ENCODE measurements around the gene DNAJB6.

Gene DNAJB6

DNA sequence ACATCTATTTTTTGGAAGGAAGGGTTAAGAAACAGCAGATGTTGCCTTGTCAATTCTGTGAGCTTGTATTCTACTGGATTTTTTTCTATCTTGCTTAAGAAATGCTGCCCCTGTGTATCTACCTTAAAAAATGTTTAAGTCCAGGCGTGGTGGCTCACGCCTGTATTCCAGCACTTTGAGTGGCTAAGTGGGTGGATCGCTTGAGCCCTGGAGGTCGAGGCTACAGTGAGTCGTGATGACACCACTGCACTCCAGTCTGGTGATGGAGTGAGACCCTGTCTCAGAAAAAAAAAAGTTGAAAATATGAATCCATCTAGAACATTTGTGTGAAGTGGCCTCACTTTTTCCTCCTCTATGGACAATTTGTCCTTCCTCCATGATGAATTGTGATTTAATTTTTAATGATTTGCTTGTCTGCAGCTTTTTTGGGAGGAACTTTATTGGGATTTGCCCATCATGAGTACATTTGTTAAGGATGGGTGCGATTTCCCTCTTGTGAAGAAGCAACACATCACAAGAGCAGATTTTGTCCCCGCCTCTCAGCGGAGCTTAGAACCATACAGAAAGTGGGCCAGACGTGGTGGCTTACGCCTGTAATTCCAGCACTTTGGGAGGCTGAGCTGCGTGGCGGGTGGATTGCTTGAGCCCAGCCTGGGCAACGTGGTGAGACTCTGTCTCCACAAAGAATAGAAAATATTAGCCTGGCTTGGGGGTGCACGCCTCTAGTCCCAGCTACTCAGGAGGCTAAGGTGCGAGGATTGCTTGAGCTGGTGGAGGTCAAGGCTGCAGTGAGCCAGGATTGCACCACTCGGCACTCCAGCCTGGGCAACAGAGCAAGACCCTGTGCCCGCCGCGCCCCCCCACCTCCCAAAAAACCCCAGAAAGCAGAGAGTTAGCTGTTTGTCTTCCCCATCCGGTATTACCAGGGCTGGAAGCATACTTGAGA is 57.7 kb downstream of the DNAJB6 start:
- DNase-seq (ENCODE audit: low read depth): peak; percentile 33
- TF ChIP-seq, protein P1, sequence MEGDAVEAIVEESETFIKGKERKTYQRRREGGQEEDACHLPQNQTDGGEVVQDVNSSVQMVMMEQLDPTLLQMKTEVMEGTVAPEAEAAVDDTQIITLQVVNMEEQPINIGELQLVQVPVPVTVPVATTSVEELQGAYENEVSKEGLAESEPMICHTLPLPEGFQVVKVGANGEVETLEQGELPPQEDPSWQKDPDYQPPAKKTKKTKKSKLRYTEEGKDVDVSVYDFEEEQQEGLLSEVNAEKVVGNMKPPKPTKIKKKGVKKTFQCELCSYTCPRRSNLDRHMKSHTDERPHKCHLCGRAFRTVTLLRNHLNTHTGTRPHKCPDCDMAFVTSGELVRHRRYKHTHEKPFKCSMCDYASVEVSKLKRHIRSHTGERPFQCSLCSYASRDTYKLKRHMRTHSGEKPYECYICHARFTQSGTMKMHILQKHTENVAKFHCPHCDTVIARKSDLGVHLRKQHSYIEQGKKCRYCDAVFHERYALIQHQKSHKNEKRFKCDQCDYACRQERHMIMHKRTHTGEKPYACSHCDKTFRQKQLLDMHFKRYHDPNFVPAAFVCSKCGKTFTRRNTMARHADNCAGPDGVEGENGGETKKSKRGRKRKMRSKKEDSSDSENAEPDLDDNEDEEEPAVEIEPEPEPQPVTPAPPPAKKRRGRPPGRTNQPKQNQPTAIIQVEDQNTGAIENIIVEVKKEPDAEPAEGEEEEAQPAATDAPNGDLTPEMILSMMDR (conservative IDR thresholded peaks at IDR 0.05; ENCODE audit: low read depth, low read length): no peak

DNA sequence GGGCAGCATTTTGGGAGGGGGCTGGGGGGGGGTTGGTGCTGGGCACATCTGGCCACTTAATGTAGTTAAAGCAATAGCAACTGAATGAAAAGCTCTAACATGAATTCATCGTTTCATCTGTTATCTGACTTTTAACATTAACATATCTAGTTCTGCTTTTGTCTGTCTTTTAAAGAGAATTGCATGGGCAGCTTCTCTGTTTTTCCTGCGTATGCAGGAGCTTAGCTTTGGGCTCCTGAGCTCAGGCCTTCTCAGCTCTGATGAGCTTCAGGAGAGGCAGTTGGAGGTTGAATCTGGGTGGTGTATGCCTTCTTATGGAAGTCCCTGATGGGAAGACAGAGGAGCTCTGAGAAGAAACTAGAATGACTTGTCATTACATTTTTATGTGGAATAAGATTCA is 58.4 kb downstream of the DNAJB6 start:
- no peak overlapping the region for H3K4me3 ChIP-seq (ENCODE audit: low read depth, low read length)
- DNase-seq (ENCODE audit: low read depth): no peak
- TF ChIP-seq, protein P1 (conservative IDR thresholded peaks at IDR 0.05; ENCODE audit: low read depth, low read length): no peak

More for the DNA sequence above, 57.7 kb downstream of the DNAJB6 start:
- H3K4me3 ChIP-seq (ENCODE audit: low read depth, low read length): no peak overlapping the region

GRCh38 chr7:157396316-157397035 is 59.7 kb downstream of the DNAJB6 start:
- no peak overlapping the region for H3K4me3 ChIP-seq (ENCODE audit: low read depth, low read length)
- DNase-seq (ENCODE audit: low read depth): no peak
- TF ChIP-seq, protein P1 (conservative IDR thresholded peaks at IDR 0.05; ENCODE audit: low read depth, low read length): no peak

GRCh38 chr7:157397036-157397720 is 60.4 kb downstream of the DNAJB6 start:
- no peak overlapping the region for H3K4me3 ChIP-seq (ENCODE audit: low read depth, low read length)
- DNase-seq (ENCODE audit: low read depth): no peak
- TF ChIP-seq, protein P1 (conservative IDR thresholded peaks at IDR 0.05; ENCODE audit: low read depth, low read length): no peak

DNA sequence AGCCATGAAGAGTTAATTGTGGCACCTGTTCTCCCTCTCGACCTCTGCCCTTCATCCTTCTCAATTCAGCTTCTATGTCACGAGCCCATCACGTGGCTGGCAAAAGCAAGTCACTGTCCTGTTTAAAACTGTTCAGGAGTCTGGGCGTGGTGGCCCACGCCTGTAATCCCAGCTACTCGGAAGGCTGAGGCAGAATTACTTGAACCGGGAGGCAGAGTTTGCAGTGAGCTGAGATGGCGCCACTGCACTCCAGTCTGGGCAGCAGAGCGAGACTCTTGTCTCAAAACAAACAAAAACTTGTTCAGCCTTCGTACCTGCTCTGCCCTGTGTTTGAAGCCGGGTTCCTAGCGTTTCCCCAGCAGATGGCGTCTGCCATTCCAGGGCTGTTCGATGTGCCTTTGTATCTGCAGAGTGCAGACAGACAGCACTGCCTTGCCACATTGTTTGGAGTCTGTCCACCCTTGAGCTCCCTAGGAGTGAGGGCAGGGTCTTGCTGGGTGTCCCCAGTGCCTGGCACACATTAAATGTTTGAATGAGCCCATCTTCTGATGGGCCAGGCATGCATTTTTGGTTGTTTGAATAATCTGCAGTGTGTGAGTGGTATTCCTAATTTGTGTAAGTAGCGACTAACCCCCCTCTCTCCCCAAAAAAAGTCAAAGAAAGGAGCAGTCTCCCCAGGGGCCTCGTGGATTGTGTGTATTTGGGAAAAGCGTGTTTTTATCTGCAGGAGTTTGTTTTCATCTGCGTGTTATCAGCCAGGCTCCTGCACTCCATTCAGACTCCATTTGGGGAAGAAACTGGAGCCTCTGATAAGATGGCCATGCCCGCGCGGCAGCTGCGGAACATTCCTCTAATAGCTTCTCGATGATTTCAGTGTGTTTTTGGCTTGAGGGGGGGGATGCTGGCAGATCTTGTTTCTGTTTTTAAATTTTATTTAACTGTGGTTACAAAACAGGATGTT is 61.2 kb downstream of the DNAJB6 start:
- H3K4me3 ChIP-seq (ENCODE audit: low read depth, low read length): peak overlapping the region; percentile 2
- TF ChIP-seq, protein P1 (conservative IDR thresholded peaks at IDR 0.05; ENCODE audit: low read depth, low read length): peak; percentile 82
- DNase-seq (ENCODE audit: low read depth): peak; percentile 88

Measured in choroid plexus epithelial cell (primary cell).